ENCODE data around the gene FBN1.
A peak's percentile ranks its signal among the peaks of the same experiment; 100 is the strongest.

The FBN1 gene

DNA sequence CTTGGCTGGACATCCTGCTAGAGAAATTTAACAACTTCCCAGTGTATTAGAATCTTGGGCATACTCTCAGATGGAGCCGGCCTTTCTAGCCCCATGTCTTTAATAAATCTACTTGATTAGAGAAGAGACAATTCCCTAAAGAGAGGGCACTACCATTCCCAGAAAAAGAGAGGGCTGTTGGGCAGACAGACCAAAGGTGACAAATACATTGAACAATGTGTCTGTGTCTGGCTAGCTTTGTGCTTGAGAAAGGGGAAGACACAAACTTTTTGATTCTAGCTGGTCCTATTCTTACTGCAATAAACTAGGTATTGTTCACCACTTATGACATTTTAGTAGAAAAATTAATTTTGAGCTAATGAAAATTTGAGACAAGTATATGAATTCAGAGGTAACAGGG lies 256.6 kb downstream of the FBN1 start:
- DNase-seq, result no peak

DNA sequence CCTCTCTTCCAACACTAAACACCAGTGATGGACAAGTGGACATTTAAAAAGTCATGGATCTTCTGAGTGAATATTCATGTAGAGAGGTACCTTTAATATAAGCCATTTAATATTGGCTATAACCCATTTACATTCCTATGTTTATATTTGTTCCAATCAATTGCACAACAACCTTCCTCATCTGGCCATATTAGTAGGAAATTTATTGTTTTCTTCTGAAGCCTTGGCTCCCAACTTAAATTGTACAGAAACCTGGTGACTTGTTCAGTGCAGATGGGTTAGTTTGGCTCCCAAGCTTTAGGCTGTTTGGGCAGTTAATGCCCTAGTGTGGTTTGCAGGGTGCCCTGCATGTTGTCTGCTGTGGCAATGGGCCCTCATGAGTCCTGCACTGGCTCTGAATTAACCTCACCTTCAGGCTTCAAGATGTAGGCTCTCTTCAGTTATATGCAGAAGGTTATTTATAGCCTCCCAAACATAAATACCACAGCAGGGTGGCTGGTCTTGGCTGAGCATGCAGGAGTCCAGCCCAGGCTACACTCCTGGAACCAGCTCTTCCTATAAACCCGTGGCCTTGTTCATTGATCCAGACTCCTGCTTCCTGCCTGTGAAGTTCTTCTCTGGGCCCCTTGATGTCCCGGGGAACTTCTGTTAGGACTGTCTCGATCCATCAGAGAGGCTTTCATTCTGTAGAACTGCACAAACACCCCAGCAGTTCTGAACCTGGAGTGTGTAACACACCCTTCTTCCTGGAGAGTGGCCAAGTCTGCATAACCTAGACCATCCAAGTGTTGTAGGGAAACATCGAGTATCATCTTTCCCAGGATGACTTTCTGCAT lies 257.3 kb downstream of the FBN1 start:
- no peak for DNase-seq

DNA sequence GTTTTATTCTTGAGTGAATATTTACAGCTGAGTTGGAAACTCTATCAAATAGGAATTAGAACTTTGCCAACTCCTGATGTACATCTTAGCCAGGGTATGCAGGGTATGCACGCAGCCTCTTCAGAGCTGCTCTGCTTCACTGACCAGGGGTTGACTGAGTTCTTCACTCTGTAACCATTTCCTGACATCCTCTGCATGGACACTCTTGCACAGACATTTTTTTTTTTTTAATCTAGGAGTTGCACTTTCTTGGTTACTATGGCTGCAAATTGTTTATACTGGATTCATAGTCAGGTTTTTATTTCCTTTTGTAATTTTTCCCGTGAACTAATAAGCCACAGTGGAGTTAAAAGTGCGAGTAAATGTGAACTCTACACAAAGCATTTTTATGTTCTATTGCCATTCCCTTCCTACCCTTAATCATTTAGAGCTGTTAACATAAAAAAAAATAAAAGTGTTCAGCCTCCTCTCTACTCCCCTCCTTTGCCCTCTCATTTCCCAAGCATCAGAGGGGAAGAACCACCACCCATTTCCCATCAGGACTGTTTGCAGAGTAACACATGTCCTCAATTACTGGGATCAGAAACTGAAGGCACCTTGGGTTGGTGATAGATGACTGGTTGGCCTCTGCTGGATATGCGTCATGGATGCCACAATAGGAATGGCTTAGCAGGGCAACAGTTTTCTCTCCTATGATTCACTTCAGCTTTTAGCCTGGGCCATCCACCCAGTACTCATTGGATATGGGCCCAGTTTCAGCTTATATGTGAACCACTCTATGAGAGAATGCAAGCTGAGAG lies 260.3 kb downstream of the FBN1 start:
- DNase-seq, result no peak

DNA sequence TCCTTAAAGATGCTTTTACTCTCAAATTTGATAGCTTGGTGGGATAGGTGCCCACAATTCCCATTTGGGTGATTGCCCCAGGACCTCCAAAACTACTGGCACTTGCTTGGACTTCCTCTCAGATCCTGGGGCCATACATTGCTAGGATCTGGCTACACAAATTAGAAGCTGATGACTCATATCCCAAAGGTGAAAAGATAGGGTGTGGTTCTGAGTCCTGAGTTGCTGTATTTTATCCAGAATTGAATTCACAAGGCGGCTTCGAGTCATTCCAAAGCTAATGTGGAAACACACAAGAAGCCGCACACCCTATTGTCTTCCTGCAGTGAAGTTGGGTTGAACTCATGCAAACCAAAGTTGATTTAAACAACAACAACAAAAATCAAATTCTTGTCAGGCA lies 260.9 kb downstream of the FBN1 start:
- DNase-seq, result no peak

DNA sequence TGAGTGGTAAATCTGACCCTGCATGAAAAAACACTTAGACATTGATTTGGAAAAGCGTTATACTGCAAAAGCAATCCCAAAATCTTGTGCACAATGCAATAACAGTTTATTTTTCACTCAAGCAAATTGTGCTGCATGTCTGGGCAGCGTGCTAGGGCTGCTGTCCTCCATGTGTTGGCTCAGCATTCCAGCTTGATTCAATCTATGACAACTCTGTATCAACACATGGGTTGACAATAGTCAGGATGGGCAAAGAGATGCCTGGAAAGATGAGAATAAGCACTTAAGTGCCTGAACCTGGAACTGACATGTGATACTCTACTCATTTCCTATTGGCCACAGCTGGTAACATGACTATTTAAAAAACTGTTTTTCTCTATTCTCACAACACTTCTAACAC lies 262.5 kb downstream of the FBN1 start:
- no peak for DNase-seq

DNA sequence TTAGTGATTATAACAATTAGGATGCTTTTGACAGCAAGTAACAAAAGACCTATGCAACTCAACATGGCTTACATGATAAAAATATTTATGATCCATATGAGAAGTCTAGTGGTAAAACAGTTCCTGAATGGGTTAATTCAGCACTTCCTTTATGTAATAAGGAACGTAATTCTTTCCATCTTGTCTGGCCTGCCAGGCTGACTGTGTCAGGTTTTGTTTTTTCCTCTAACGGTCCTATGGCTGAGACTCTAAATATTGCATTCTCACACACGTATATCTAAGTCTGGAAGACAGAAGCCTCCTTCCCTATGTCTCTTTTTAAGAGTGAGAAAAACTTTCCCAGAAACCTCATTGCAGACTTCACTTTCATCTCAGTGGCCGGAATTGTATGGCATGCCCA lies 263.6 kb downstream of the FBN1 start:
- DNase-seq, result no peak

DNA sequence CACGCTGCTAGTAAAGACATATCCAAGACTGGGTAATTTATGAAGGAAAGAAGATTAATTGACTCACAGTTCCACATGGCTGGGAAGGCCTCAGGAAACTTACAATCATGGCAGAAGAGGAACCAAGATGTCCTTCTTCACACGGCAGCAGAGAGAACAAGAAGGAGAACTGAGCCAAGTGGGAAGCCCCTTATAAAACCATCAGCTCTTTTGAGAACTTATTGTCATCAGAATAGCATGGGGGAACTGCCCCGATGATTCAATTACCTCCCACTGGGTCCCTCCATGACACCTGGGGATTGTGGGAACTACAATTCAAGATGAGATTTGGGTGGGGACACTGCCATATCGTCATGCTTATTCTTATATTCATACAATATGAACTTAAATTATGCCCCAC lies 265.3 kb downstream of the FBN1 start:
- peak; percentile 1 for DNase-seq

DNA sequence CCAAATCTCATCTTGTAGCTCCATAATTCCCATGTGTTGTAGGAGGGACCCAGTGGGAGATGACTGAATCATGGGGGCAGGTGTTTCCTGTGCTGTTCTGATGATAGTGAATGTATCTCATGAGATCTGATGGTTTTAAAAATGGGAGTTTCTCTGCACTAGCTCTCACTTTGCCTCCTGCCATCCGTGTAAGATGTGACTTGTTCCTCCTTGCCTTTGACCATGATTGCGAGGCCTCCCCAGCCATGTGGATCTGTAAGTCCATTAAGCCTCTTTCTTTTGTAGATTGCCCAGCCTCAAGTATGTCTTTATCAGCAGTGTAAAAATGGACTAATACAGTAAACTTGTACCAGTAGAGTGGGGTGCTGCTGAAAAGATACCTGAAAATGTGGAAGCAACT lies 269.7 kb downstream of the FBN1 start:
- DNase-seq, result no peak

DNA sequence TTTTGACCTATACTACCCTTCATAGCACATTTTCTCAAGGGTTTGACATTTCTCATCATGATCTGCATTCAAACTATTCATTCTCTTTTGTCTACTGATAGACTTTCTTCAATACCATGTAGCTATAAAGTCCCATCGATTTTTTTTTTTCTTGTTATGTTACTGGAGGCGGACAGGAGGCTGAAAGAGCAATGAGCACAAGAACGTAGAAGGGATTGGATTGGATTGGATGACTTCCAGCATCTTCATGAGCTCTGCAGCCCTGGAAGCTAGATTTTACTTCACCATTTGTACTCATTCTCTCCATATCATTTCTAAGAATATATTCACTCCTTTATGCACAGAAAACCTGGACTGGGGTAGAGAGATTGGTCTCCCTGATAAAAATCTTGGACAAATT lies 271.0 kb downstream of the FBN1 start:
- DNase-seq, result no peak

DNA sequence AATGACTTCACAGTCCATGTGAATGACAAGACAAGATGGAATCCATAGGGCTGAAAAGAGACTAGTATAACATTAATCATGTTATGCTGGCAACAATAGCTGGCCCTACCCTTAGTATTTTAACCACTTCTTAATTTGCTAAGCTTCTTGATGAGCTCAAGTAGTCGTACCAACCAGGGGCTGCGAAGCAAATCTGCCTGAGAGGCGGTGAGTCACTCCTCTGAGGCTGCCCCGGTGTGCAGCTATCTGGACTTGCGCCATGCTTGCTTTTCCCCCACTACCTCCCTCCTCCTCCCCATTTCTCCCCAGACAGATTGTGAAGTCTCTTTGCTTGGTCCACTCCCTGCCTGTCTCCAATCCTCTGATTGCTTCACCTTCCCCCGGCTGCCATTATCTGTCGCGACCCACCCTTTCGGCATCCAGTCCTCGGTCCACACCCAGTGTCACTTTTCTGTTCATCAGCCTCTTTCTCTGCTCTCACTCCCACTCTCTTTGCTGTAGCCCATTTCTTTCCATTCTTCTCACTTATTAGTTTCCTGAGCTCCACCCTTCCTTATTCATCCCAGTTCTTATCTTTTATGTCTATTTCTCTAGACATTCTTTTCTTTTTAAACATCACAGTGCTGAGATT lies 271.6 kb downstream of the FBN1 start:
- DNase-seq, result no peak

DNA sequence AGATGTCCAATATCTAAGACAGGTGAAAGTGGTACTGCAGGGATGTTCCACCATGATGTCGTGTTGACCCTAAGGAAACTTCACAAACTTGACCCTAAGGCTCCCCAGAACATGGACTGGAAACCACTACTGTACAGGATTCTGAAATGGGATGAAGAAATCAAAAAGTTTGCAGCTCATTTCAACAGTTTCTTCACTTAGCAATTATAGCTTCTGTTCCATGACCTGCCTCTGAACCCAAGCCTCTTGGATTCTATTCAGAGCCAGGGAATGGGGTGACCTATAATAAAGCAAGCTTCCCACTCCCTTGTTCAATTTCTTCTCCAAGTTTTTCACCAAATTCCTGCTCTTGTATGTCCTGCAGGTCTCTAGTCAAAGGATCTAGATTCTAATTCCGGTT lies 273.5 kb downstream of the FBN1 start:
- DNase-seq, result no peak

DNA sequence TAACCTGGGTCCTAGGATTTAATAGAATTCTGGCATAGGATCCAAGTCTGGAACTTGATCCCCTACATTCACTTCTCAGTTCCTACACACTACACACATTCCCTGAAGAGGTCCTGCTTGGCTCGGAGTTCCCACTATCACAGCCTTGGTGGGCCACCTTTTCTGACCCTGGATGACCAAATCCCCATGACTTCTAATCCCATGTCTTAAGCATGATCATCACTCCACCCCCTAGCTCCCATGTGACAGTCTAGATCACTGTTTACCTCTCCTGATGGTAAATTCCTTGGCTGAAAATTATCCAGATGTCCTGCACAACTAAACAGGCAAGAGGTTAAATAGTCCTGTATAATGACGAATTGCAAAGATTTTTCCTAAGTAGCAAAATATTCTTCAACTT lies 274.0 kb downstream of the FBN1 start:
- no peak for DNase-seq

DNA sequence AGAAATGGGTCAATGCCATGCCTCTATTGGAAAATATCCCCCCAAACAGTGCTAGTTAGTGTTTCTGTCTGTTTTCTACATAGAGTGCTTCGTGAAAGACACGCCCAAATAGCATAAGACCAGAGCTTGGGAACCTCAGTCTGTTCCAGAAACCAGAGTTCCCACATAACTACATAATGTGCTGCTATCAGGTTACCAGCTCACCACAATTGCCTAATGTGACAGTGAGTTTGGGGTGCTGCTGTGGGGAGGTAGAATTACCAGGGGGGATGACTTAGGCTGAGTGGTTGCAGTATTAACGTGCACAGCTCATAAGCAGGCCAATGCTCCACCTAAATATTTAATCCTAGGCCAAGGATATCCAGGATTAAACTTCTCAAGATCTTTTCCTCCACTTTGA lies 275.0 kb downstream of the FBN1 start:
- DNase-seq, result no peak

DNA sequence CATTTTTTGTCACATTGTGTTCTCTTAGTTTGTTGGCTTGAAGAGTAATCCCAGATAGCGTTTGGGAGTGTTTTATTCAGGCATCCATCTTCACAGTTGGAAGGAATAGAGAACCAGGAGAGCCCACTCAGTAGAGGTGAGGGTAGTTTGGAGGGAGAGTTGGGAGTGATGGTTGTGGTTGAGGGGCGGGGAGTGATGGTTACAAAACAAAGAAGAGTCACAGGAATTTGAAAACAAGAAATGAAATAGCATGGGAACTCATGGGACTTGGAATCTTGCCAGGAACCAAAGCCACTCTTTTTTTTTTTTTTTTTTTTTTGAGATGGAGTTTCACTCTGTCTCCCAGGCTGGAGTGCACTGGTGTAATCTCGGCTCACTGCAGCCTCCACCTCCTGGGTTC lies 278.0 kb downstream of the FBN1 start:
- DNase-seq, result peak; percentile 23

DNA sequence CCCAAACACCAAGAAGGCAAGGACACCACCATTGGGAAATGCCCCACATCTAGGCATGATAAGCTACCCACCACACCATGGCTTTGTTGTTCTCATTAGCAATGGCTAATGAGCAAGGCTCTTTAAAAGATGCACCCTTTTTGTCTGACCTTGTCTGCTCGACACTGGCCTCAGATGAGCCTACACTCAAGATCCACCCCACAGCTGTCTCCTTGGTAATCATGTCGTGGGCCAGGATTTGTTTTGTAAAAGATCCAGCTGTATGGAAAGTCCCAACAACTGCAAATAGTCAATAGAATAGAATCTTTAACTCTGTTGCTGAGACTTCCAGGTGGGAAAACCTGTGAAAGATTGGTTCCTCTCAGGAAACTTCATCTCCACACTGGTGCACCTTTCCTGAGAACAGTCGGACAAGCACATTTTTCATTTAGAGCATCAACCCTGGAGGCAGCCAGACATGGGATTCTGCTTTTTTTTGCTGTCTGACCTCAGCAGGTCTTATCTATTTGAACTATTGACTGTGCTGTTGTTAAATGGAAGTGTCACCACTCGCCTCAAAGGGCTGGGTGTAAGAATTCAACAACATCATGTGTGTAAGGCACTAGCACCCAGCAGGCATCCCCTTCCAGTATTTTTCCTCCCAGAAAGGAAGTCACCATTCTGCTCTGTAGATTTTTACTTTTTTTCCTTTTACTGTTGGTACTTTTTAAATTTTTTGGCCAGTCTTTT lies 278.8 kb downstream of the FBN1 start:
- no peak for DNase-seq

DNA sequence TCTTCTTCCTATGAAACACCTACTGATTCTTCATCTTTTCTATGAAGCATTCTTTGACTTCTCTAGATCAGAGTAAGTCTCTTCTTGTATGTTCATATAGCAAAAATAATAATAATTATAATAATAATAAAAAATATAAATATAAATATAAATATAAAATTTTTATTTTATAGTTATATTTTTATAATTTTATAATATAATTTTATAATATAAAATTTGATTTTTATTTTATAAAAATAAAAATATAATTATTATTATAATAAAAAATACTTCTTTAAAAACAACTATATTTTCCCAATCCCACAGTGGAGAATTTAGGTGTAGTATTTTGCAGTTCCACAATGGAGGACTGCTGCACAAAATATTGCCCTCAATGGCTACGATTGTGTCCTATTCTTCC lies 279.9 kb downstream of the FBN1 start:
- no peak for DNase-seq

DNA sequence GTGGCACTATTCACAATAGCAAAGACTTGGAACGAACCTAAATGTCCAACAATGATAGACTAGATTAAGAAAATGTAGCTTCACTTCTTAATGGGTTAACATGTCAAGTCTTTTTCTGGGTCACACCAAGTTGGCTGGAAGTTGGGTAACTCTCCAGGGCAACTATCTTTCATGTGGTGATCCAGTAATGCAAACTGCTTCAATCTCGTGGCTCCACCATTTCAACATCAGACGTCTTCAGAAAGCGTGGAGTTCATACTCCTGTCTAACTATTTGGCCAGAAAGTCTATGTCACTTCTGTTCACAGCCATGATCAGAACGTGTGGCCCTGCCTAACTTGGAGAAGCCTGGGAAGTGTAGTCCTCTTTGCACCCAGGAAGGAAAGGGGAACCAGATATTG lies 282.0 kb downstream of the FBN1 start:
- no peak for DNase-seq

DNA sequence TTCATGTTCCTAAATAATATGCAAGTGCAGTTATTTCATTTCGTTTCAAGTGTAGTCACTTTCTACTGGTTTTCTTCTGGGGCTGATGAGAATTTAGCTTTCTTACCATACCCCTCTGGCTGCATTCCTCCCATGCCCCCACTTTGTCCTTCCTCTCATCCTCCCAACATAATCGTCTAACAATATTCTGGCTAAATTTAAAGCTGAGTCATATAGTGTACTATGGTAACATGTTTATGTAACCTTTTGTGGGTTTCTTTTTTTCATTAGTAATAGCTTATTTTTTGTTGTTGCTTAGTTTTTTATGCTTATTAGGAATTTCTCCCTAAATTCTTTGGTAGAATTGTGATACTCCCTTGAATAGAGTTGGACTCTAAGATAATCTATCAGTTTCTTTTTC lies 283.8 kb downstream of the FBN1 start:
- no peak for DNase-seq

DNA sequence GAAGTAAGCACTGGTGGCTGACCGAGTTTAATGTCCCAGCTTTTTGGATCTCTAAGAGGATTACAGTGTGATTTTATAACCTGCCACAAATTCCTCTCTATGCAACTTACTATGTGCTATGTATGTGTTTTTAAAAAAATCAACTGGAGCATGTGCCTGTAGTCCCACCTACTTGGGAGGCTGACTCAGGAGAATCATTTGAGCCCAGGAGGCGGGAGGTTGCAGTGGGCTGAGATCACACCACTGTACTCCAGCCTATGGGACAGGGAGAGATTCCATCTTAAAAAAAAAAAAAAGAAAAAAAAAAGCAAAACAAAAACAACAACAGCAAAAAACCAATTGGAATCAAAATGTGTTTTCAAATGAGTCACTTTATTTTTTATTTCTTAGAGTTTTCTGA lies 284.7 kb downstream of the FBN1 start:
- DNase-seq, result no peak
